NK-92 treated with Interleukin-12 subunit alpha and Interleukin-12 subunit beta, amount 100 ng/mL, for 24 hours (cell line): Measurements from ENCODE around the gene CRIM1.

Experiments
- DNase-seq: peaks from one replicate; lab custom pipeline; 2025; lab: John Stamatoyannopoulos, UW

The CRIM1 gene

GRCh38 chr2:36423619-36424120, 68.1 kb downstream of the CRIM1 start:
- no peak for DNase-seq

- DNase-seq, result no peak
These were observed 70.2 kb downstream of the CRIM1 start for GRCh38 chr2:36425608-36426355.

DNA sequence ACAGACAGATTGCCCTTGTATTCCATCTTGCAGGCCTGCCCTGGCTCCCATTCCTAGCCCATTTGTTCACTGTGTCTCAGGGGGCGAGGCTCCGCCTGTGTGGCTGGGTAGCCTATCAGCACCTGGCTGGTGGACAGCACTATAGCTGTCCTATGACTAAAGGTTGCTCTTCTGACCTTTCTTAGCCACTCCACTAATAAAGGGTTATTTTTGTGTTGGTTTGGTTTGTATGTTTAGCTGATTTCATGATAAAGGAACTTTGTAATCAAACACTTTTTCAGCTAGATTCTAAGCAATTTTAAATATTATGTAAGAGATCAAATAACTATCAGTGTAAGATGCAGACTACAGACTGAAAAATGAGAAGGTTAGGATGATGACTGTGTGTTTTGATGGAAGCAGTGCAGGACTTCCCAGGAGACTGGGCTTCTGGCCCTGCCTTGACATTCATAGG, 72.2 kb downstream of the CRIM1 start:
- no peak for DNase-seq

- DNase-seq, result no peak
These were observed 75.0 kb downstream of the CRIM1 start for GRCh38 chr2:36430549-36430948.

- no peak for DNase-seq
These were observed 76.9 kb downstream of the CRIM1 start for GRCh38 chr2:36432479-36432878.

DNA sequence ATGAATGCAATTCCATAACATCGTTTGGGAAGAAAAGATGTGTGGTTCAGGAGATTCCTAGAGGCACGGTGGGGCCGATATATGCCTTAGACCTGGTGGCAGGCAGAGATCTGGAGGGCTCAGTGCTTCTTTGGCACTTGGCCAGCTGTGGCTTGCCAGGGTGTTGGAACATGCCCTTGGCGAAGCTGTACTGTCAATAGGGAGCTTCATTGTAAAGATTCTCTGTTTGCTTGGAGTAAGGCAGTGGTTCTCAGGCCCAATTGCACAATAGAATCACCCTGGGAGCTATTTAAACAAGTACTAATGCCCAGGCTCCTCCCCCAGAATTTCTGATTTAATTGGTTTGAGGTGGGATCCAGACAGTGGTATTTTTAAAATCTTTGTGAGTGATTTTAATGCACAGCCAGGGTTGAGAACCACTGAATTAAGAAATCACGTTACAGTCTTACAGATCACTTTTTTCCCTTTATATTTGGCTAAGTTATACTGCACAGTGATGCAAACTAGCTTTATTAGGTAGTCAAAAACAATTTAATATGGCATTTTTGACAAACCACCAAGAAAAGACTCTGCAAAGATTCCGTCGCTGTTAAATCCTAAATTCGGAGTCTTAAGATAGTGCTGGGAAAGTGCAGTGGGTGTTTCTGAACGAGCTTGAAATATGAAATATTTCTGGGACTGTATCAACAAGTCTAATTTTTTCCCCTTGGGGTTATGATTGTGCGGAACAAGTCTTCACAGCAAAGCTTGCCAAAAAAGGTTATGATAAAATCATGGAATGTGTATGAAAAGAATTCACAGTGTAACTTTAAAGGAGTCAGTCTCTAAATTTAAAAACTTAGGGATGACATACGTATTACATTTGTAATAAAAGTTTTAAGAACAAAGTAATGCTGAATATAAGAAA, 78.0 kb downstream of the CRIM1 start:
- DNase-seq, result no peak

GRCh38 chr2:36438449-36438977, 82.9 kb downstream of the CRIM1 start:
- DNase-seq, result no peak

DNA sequence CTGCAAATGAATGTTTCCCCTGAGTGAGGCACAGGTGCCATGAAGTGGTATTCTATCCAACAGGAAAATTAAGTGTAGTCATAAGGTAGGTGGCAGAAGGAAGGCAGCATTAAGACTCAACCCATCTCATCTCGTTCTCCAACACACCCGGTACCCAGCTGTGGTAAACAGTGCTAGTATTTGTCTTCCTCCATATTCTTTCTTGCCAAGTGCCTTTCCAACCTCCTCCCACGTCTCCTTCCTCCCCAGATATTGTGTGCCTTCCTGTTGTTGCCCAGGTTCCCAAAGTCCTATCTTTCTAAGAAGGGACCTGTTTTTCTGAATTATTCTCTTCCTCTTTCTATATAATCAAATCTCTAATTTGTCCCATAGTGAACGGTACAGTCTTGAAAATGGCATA, 83.5 kb downstream of the CRIM1 start:
- no peak for DNase-seq

DNA sequence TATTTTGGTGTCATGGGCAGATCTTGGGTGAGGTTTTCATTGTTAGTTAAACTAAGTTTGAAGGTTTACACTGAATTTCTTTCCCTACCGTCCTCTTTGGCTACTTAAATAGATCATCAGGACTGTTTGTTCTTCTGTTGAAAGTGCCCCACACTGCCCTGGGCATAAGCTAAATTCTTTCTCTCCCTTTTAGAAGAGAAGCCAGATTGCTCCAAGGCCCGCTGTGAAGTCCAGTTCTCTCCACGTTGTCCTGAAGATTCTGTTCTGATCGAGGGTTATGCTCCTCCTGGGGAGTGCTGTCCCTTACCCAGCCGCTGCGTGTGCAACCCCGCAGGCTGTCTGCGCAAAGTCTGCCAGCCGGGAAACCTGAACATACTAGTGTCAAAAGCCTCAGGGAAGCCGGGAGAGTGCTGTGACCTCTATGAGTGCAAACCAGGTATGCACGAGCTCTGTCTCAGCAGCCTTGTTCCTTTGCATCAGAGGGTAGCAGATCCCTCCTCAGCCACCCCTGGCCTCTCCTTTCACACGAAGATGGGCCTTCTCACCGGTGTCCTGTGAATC, 85.6 kb downstream of the CRIM1 start:
- DNase-seq, result no peak

- no peak for DNase-seq
These were observed 86.2 kb downstream of the CRIM1 start for GRCh38 chr2:36441816-36442215.

DNA sequence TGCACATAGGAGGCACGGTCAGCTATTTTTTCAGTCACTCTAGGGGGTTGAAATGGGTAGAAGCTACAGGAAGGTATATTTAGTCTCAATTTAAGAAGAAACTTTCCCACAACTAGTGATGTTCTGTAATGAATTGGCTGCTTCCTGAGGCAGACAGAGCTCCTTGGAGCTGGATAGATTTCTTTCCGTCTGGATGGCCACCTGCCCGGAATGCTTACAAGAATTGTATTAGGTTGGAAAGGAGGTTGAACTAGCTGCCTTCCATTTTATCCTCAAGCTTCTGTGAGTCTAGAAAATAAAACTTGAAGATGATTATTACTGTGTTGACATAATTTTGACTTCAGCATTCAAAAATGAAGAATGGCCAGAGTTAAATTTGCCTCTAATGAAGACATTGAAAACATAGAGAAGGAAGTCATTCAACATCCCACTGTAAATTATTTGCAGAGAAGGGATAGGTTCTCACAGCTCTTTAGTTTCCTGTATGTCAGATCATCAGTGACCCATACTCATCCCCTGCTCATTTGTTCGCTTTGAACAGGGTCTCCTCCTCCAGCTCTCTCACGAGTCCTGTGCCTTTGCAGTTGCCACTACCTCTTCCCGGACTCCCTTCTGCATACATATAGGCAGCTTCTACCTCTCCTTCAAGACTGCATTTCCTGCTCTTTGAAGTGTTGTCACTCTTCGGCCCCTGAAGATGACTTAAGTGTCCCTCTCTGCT, 88.8 kb downstream of the CRIM1 start:
- DNase-seq, result no peak

DNA sequence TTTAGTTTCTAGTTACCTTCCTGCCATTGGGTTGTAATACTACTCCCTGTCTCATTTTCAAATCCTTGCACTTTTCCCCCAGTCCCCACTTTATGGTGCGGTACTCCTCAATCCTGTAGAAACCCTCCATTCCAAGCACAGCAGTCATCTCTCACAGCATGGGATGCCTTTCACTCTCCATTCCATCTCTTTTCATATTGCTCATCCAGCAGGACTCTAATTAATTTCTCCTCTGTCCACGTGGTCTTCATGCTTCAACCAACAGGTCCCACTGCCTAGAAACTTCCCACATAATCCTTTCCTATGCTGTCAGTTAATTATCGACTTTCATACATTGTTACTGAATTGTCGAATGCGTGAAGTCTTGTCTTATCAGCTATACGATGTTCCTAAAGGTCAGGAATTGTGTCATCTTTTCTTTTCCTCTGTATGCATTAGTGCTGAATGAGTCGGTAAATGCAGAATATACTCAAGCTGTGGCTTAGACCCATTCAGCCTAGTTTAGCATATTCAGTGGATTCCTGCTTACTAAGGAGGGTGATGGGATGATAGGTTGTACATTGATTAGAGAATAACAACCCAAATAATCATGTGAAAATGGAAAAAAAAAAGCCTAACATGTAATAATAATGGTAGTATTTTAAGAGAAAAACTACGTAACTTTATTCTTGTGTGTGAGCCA, 89.7 kb downstream of the CRIM1 start:
- no peak for DNase-seq

GRCh38 chr2:36446294-36446693, 90.7 kb downstream of the CRIM1 start:
- no peak for DNase-seq

DNA sequence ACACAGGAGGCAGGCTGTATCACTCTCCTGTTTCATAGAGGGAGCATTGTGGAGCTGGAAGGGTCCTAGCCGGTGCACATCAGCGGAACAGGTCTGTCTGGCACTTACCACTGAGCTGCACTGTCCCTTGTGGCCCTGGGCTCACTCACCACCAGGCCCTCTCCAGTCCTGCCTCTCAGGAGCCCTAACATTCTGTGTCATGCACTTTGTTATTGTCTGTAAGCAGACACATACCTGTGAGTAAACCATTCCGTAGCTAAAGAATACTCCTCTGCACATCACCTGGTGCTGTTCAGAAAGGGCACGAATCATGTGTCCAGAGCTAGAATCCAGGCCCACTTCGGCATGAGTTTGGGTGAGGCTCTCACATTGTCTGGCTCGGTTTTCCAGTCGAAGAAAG, 93.6 kb downstream of the CRIM1 start:
- no peak for DNase-seq

GRCh38 chr2:36449943-36450392, 94.4 kb downstream of the CRIM1 start:
- DNase-seq, result no peak

DNA sequence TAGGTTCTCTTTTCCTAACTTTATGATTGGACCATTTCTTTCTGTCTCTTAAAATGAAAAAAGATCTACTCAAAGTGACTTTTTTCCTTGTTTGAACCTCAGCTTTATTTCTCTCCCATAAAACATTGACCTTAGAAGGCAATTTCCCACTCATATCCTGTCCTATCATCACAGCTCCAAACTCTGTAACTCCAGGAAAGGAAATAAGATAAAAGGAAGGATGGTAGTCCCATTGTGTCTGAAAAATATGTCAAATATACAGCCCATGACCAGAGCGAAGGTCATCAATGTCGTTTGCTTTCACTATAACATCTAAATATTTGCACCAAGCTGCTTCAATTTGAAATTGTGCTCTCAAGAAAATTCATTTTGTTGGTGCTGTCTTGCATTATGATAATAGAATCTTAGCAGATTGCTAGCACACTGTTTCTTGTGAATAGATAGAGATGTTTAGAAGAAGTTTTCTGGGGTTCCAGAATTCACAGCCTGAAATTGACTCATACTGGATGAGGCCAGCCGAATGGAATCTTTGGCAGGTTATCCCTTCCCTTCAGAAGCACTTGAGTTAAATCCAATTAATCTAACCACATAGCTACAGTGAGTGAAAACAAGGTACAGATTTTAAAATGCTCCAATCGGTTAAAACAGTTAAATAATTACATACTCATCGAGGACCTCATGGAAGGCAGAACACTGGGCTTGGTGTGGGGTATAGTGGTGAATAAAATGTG, 95.1 kb downstream of the CRIM1 start:
- DNase-seq, result no peak

DNA sequence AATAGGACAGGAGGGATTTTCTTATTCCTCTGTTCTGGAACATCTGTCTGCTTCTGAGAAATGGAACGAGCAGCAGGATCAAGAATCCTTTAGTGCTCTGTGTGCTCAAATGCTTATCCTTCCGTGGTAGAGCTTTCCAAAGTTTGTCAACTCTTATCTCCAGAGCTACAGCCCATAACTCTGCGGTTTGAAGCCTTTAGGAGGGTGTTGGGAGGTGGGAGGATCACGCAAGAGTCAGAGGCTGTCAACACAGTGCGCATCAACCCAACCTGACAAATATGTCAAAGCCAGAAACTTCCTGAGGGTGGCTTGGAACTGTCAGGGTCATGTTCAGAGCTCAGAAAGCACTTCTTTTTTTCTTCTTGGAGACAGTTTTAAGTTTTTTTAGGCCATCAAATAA, 95.9 kb downstream of the CRIM1 start:
- DNase-seq, result no peak

DNA sequence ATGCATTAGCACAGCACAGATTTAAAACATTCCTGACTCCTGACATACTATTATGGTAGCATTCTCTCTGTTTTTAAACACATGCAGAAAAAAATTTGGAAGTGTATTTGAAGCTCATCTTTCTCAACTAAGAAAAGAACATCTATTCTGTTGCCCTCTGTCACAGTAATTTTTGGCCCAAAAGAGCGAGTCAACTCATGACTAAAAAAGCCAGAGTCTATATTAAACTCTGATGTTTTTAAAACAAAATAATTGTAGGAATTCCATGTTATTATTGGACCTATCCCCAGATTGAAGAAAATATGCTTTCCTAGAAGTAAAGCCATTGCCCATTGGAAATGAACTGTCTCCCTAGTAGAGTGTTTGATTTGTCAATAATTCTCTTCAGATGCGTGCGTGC, 96.7 kb downstream of the CRIM1 start:
- no peak for DNase-seq

DNA sequence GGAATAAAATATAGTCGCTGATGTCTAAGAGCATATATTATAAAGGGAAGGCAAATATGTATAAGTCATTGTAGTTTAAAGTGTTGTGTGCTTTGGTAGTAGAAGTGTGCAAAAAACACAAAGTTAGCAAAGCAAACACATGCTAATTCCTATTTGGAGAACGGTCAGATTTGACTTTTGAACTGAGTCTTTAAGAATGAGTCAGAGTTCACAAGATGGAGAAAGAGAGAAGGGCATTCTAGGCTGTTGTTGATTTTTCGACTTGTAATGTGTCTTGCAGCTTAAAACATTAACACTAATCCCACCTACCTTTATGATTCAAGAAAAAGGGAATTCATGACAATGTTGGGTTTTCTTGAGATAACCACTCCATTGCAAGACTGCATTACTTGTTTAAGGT, 98.1 kb downstream of the CRIM1 start:
- no peak for DNase-seq

DNA sequence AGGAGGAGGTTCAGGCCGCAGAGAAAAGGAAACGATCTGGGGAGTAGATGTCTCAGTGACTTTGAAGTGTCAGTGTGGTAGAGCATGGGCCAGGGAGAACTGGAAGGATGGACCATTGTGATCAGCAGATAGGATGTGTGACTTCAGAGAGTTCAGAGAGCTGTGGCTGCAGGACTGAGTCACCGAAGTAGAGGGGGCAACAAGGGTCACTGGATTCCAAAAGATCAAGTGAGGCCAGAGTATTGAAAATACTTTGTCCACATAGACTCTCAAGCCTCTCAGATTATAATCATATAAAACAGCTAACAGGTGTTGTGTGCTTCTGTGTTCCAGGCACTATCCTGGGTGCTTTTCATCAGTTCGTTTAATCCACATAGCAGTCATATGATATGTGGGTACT, 99.4 kb downstream of the CRIM1 start:
- DNase-seq, result no peak
